IMR-90 (cell line): Measurements from ENCODE around the gene STK35. TPM values are rescaled to one million over a fixed set of nuclear protein-coding genes. Genes with fewer than 3 reads are reported as not detected.

Experiments
- ATAC-seq: fragments of 200-7000 bp; cut with Tn5 transposase; 2 replicates; pipeline ENCODE4 v1.9.1; 2020; ENCODE audit warnings: low read depth, mild to moderate bottlenecking, moderate library complexity
- BruUV-seq: library from RNA; stranded (reverse); fragments of 400-500 nt; replicated peaks from 2 replicates; lab custom pipeline; 2021; lab: Mats Ljungman, UMichigan
- CTCF ChIA-PET: fragments of 300-600 bp; formaldehyde crosslinking; extraction: SDS; loops from one replicate; lab custom pipeline; 2021; ENCODE audit warnings: antibody characterized with exemption; lab: Yijun Ruan, JAX
- POLR2A ChIA-PET: fragments of 300-600 bp; sonication (Branson Sonifier 250); formaldehyde crosslinking; loops from one replicate; lab custom pipeline; 2022; ENCODE audit warnings: antibody characterized with exemption; ENCODE audit not compliant: unreplicated experiment; lab: Charles Lee
- DNase-seq: peaks from one replicate; pipeline ENCODE4 v3.0.0; 2013
- H2AFZ ChIP-seq: replicated peaks from 2 replicates; pipeline ENCODE3; 2013; ENCODE audit warnings: low read length, mild to moderate bottlenecking; ENCODE audit not compliant: poor library complexity
- H2AK5ac ChIP-seq: 2 replicates; pipeline ENCODE4 v1.6.1; 2013; ENCODE audit warnings: low read depth, low read length, inconsistent platforms
- H2AK9ac ChIP-seq: replicated peaks from 2 replicates; pipeline ENCODE3; 2013; ENCODE audit warnings: mild to moderate bottlenecking, low read depth, low read length, moderate library complexity; ENCODE audit not compliant: poor library complexity
- H2BK120ac ChIP-seq: 2 replicates; pipeline ENCODE4 v1.6.1; 2013; ENCODE audit warnings: low read depth, low read length, inconsistent platforms
- H2BK15ac ChIP-seq: 3 replicates; pipeline ENCODE4 v1.6.1; 2013; ENCODE audit warnings: low read depth, low read length, inconsistent platforms
- H2BK20ac ChIP-seq: 2 replicates; pipeline ENCODE4 v1.6.1; 2013; ENCODE audit warnings: low read depth, mild to moderate bottlenecking, inconsistent platforms, low read length, moderate library complexity
- H2BK5ac ChIP-seq: 2 replicates; pipeline ENCODE4 v1.6.1; 2013; ENCODE audit warnings: mild to moderate bottlenecking, low read depth, low read length, inconsistent platforms; ENCODE audit not compliant: poor library complexity, severe bottlenecking
- H3K14ac ChIP-seq: replicated peaks from 2 replicates; pipeline ENCODE4 v1.6.1; 2013; ENCODE audit warnings: low read depth, low read length, inconsistent platforms
- H3K18ac ChIP-seq: 2 replicates; pipeline ENCODE4 v1.6.1; 2013; ENCODE audit warnings: low read depth, low read length, control low read depth
- H3K23ac ChIP-seq: 2 replicates; pipeline ENCODE4 v1.6.1; 2013; ENCODE audit warnings: low read depth, low read length, inconsistent platforms
- H3K27ac ChIP-seq: 2 replicates; pipeline ENCODE4 v1.5.1; 2013; ENCODE audit warnings: mild to moderate bottlenecking, control low read depth, low read length; ENCODE audit not compliant: insufficient read depth
- H3K27me3 ChIP-seq: 2 replicates; pipeline ENCODE4 v1.6.1; 2013; ENCODE audit warnings: low read length; ENCODE audit not compliant: control insufficient read depth, insufficient read depth
- H3K36me3 ChIP-seq: 2 replicates; pipeline ENCODE4 v1.6.1; 2013; ENCODE audit warnings: low read length, mixed read lengths; ENCODE audit not compliant: control insufficient read depth, insufficient read depth
- H3K4ac ChIP-seq: 2 replicates; pipeline ENCODE4 v1.6.1; 2013; ENCODE audit warnings: low read depth, low read length, inconsistent platforms
- H3K4me1 ChIP-seq: 2 replicates; pipeline ENCODE4 v1.6.1; 2013; ENCODE audit warnings: low read length, mixed read lengths; ENCODE audit not compliant: control insufficient read depth, insufficient read depth
- H3K4me2 ChIP-seq: 2 replicates; pipeline ENCODE4 v1.6.1; 2013; ENCODE audit warnings: low read depth, mild to moderate bottlenecking, control low read depth, low read length, moderate library complexity
- H3K4me3 ChIP-seq: 2 replicates; pipeline ENCODE4 v1.5.1; 2013; ENCODE audit warnings: low read depth, mild to moderate bottlenecking, control low read depth, low read length, moderate library complexity; ENCODE audit not compliant: insufficient read depth
- H3K56ac ChIP-seq: 2 replicates; pipeline ENCODE4 v1.6.1; 2013; ENCODE audit warnings: low read length, inconsistent platforms; ENCODE audit not compliant: insufficient read depth; ENCODE audit errors: extremely low read depth
- H3K79me1 ChIP-seq, 2 experiments: 2 replicates each; pipeline ENCODE4 v1.6.1; 2013; ENCODE audit warnings: low read length in 2 of 2, inconsistent platforms in 1 of 2, low read depth in 1 of 2
- H3K9ac ChIP-seq: 2 replicates; pipeline ENCODE4 v1.6.1; 2013; ENCODE audit warnings: low read depth, low read length, control low read depth
- H3K9me1 ChIP-seq: 2 replicates; pipeline ENCODE4 v1.6.1; 2013; ENCODE audit warnings: low read length, inconsistent platforms; ENCODE audit not compliant: insufficient read depth
- H3K9me3 ChIP-seq: 2 replicates; pipeline ENCODE4 v1.6.1; 2013; ENCODE audit warnings: low read length; ENCODE audit not compliant: control insufficient read depth, insufficient read depth
- H4K20me1 ChIP-seq: 2 replicates; pipeline ENCODE4 v1.6.1; 2013; ENCODE audit warnings: low read length, inconsistent platforms; ENCODE audit not compliant: insufficient read depth
- H4K5ac ChIP-seq: 2 replicates; pipeline ENCODE4 v1.6.1; 2013; ENCODE audit warnings: mild to moderate bottlenecking, low read depth, low read length, control low read depth
- H4K8ac ChIP-seq, 2 experiments: 2 replicates each; pipeline ENCODE4 v1.6.1; 2013; ENCODE audit warnings: low read depth in 2 of 2, low read length in 2 of 2, control low read depth in 1 of 2, inconsistent platforms in 1 of 2
- H4K91ac ChIP-seq: 2 replicates; pipeline ENCODE4 v1.6.1; 2013; ENCODE audit warnings: low read depth, low read length, inconsistent platforms; ENCODE audit not compliant: insufficient read depth
- BHLHE40 ChIP-seq: fragments of 150-350 bp; IDR thresholded peaks from 2 replicates; pipeline ENCODE4 v1.6.1; 2016; ENCODE audit warnings: mild to moderate bottlenecking, low read depth, low read length
- CEBPB ChIP-seq: IDR thresholded peaks from 2 replicates; pipeline ENCODE4 v1.6.1; 2012; ENCODE audit warnings: low read depth, low read length, improper control_type of control experiment
- CHD1 ChIP-seq: IDR thresholded peaks from 2 replicates; pipeline ENCODE4 v1.6.1; 2012; ENCODE audit warnings: low read depth, low read length, improper control_type of control experiment
- ELK1 ChIP-seq: fragments of 150-350 bp; IDR thresholded peaks from 2 replicates; pipeline ENCODE4 v1.6.1; 2016; ENCODE audit warnings: low read depth, mild to moderate bottlenecking, low read length, moderate library complexity, borderline replicate concordance
- FOS ChIP-seq: fragments of 150-350 bp; IDR thresholded peaks from 2 replicates; pipeline ENCODE4 v1.6.1; 2016; ENCODE audit warnings: low read depth, low read length
- MAFK ChIP-seq: IDR thresholded peaks from 2 replicates; pipeline ENCODE4 v1.6.1; 2012; ENCODE audit warnings: low read depth, low read length, improper control_type of control experiment
- NFE2L2 ChIP-seq: fragments of 150-350 bp; IDR thresholded peaks from 2 replicates; pipeline ENCODE4 v1.6.1; 2016; ENCODE audit warnings: low read depth, mild to moderate bottlenecking, low read length
- RCOR1 ChIP-seq: IDR thresholded peaks from 2 replicates; pipeline ENCODE4 v1.6.1; 2012; ENCODE audit warnings: mild to moderate bottlenecking, low read length, improper control_type of control experiment; ENCODE audit not compliant: insufficient replicate concordance
- RFX5 ChIP-seq: IDR thresholded peaks from 2 replicates; pipeline ENCODE4 v1.8.0; 2012; ENCODE audit warnings: low read depth, mild to moderate bottlenecking, low read length, moderate library complexity
- USF2 ChIP-seq: fragments of 150-350 bp; IDR thresholded peaks from 2 replicates; pipeline ENCODE4 v1.6.1; 2017; ENCODE audit warnings: mild to moderate bottlenecking, antibody characterized with exemption, low read length, low read depth
- WGBS, 2 experiments: methylation state at CpG; one replicate each; pipeline versions ENCODE4 v1.1.5 to v1.1.7; 2013; ENCODE audit warnings: missing lambda C conversion rate in 2 of 2; ENCODE audit not compliant: insufficient read length in 1 of 2; ENCODE audit errors: extremely low coverage in 2 of 2; 5-methylcytosine and 5-hydroxymethylcytosine counted together
- dilution Hi-C: fragments of 300-500 bp; cut with HindIII; formaldehyde crosslinking; loops from one replicate; pipeline ENCODE4 v1.14.3; 2018; ENCODE audit warnings: low sequenced_read_pairs; ENCODE audit not compliant: unreplicated experiment
- in situ Hi-C: fragments of 300-500 bp; cut with MboI; formaldehyde crosslinking; loops from 3 replicates; pipeline ENCODE4 v1.14.3; 2019; ENCODE audit warnings: low sequenced_read_pairs, inconsistent platforms, mixed read lengths
- intact Hi-C: fragments of 100-400 bp; cut with micrococcal nuclease; formaldehyde crosslinking; loops from 2 replicates; pipeline ENCODE4 v1.10.0; 2022
- polyA plus RNA-seq, 3 experiments: library from polyadenylated mRNA; depleted of rRNA; stranded (reverse); fragments of >200 nt; gene quantifications; 2 replicates each; pipeline ENCODE4 v1.2.3, GENCODE V29; 2012; ENCODE audit warnings: low replicate concordance in 1 of 3
- total RNA-seq: library from RNA; depleted of rRNA; stranded (reverse); fragments of >200 nt; gene quantifications from 2 replicates; pipeline ENCODE4 v1.2.3, GENCODE V29; 2012
- TF ChIP-seq, protein P1 (sequence below): conservative IDR thresholded peaks from 2 replicates; pipeline ENCODE4 v1.5.1; 2012; ENCODE audit warnings: mild to moderate bottlenecking, low read depth, low read length, improper control_type of control experiment

Gene STK35
- total and polyA plus RNA-seq, 2 of the 4 experiments (the other 2 are of a cell fraction) = 11.1 to 12.0 TPM

GRCh38 chr20:2089447-2089846, 12.2 kb upstream of the STK35 start:
- no peak overlapping the region for H3K18ac ChIP-seq
- intact Hi-C loops (loop anchor here (2.0 kb wide), 1 partner anchor 83 kb away; no protein-coding TSS in a partner anchor), in situ Hi-C loops (no loop called here), dilution Hi-C loops (no loop called here)
- no peak overlapping the region for H2AK5ac ChIP-seq
- no peak overlapping the region for H3K27ac ChIP-seq
- no peak overlapping the region for H2BK5ac ChIP-seq
- no peaks in the 10 kb centered on the region for H4K20me1 ChIP-seq
- no peaks in the 10 kb centered on the region for H3K79me1 ChIP-seq
- H3K36me3 ChIP-seq = no peaks in the 10 kb centered on the region
- ChIA-PET POLR2A (no interaction called here), CTCF (no interaction called here)
- H4K91ac ChIP-seq = no peak overlapping the region
- H3K56ac ChIP-seq = no peak overlapping the region
- H3K14ac ChIP-seq = no peak overlapping the region
- H3K4me1 ChIP-seq = no peaks in the 10 kb centered on the region
- no peak overlapping the region for H2AFZ ChIP-seq
- no TSS peak for BruUV-seq
- H3K23ac ChIP-seq = no peak overlapping the region
- H3K4ac ChIP-seq = no peak overlapping the region
- H3K9me3 ChIP-seq = no peaks in the 10 kb centered on the region
- H2AK9ac ChIP-seq = no peak overlapping the region
- DNase-seq (no peak), ATAC-seq (no peak)
- no peak overlapping the region for H4K8ac ChIP-seq
- no peak overlapping the region for H3K9ac ChIP-seq
- H4K5ac ChIP-seq = no peak overlapping the region
- TF ChIP-seq RCOR1 (no peak), NFE2L2 (no peak), CHD1 (no peak), FOS (no peak), MAFK (no peak), RFX5 (no peak), BHLHE40 (no peak), CEBPB (no peak), ELK1 (no peak), USF2 (no peak)
- TF ChIP-seq, protein P1, sequence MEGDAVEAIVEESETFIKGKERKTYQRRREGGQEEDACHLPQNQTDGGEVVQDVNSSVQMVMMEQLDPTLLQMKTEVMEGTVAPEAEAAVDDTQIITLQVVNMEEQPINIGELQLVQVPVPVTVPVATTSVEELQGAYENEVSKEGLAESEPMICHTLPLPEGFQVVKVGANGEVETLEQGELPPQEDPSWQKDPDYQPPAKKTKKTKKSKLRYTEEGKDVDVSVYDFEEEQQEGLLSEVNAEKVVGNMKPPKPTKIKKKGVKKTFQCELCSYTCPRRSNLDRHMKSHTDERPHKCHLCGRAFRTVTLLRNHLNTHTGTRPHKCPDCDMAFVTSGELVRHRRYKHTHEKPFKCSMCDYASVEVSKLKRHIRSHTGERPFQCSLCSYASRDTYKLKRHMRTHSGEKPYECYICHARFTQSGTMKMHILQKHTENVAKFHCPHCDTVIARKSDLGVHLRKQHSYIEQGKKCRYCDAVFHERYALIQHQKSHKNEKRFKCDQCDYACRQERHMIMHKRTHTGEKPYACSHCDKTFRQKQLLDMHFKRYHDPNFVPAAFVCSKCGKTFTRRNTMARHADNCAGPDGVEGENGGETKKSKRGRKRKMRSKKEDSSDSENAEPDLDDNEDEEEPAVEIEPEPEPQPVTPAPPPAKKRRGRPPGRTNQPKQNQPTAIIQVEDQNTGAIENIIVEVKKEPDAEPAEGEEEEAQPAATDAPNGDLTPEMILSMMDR = no peak
- H2BK15ac ChIP-seq = no peak overlapping the region
- peaks cover 41% of the 10 kb centered on the region for H3K27me3 ChIP-seq
- H3K4me2 ChIP-seq = no peak overlapping the region
- WGBS, 2 experiments = 86% methylated on average over 2 of the region's 5 CpGs; no CpG with 5 or more reads in 1 of the 2 experiments
- H3K4me3 ChIP-seq = no peak overlapping the region
- H2BK20ac ChIP-seq = no peak overlapping the region
- no peak overlapping the region for H2BK120ac ChIP-seq
- no peaks in the 10 kb centered on the region for H3K9me1 ChIP-seq
